Measurements from ENCODE around the gene S100A7A.

DNA sequence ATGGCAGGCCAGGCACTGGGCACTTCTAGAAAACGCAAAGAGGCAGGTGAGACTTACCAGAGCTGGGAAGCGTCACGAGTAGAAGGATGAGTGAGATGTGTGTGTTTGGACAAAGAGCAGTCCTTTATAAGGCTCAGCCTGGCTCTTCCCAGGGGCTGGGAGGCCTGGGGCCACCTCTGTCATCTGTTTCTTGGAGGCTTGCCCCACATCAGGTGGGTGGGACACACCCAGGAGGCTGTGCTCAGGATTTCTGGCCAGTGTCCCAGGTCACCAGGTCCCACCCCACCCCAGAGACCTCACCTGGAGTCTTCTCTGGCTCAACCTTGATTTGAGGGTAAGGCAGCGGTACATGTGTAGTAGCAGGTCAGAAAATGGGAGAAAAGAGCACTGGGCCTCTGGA, 44.2 kb downstream of the S100A7A start, which contains the start of gene S100A7:
- no peak for TF ChIP-seq ELF4 (IDR thresholded peaks at IDR 0.05)
- no peak for TF ChIP-seq CTBP1 (IDR thresholded peaks at IDR 0.05; ENCODE audit: borderline replicate concordance)
- TF ChIP-seq TARDBP (IDR thresholded peaks at IDR 0.05) = no peak
- TF ChIP-seq, protein P1, sequence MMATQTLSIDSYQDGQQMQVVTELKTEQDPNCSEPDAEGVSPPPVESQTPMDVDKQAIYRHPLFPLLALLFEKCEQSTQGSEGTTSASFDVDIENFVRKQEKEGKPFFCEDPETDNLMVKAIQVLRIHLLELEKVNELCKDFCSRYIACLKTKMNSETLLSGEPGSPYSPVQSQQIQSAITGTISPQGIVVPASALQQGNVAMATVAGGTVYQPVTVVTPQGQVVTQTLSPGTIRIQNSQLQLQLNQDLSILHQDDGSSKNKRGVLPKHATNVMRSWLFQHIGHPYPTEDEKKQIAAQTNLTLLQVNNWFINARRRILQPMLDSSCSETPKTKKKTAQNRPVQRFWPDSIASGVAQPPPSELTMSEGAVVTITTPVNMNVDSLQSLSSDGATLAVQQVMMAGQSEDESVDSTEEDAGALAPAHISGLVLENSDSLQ (IDR thresholded peaks at IDR 0.05) = no peak
- TF ChIP-seq BHLHE40 (IDR thresholded peaks at IDR 0.05; ENCODE audit: borderline replicate concordance) = no peak
- no peak for TF ChIP-seq SP1 (IDR thresholded peaks at IDR 0.05)
- TF ChIP-seq FOXK2 (IDR thresholded peaks at IDR 0.05) = no peak
- no peak for TF ChIP-seq FOXA1 (IDR thresholded peaks at IDR 0.05)
- TF ChIP-seq ARNT (IDR thresholded peaks at IDR 0.05) = no peak

Measured in HEK293T (cell line).